LNCAP (cell line): ENCODE data around the gene OR10V1.

Source experiments
- CTCF ChIP-seq: fragments of 450-650 bp; IDR thresholded peaks from 2 replicates; pipeline ENCODE4 v1.5.1; 2017; ENCODE audit warnings: mild to moderate bottlenecking

The OR10V1 gene

GRCh38 chr11:59708537-59708936 lies 5.1 kb downstream of the OR10V1 start:
- no peak for TF ChIP-seq CTCF

GRCh38 chr11:59707371-59707770 lies 6.3 kb downstream of the OR10V1 start:
- no peak for TF ChIP-seq CTCF

- TF ChIP-seq CTCF, result no peak
Measured at GRCh38 chr11:59706518-59707285, 6.9 kb downstream of the OR10V1 start.

GRCh38 chr11:59705294-59705693 lies 8.4 kb downstream of the OR10V1 start:
- TF ChIP-seq CTCF, result no peak

- no peak for TF ChIP-seq CTCF
Measured at GRCh38 chr11:59698506-59698905, 15.1 kb downstream of the OR10V1 start.

- TF ChIP-seq CTCF, result no peak
Measured at GRCh38 chr11:59692915-59693314, 20.7 kb downstream of the OR10V1 start.

- no peak for TF ChIP-seq CTCF
Measured at GRCh38 chr11:59691156-59691555, 22.5 kb downstream of the OR10V1 start.

GRCh38 chr11:59689015-59689414 lies 24.6 kb downstream of the OR10V1 start:
- no peak for TF ChIP-seq CTCF
